ENCODE results near the gene SLAMF9.

GRCh38 chr1:159933347-159933746 lies 20.7 kb downstream of the SLAMF9 start:
- TF ChIP-seq CTCF (conservative IDR thresholded peaks at IDR 0.05; ENCODE audit: low read length) (no peak), EZH2phosphoT487 (IDR thresholded peaks at IDR 0.05; ENCODE audit: borderline replicate concordance) (no peak)
